ENCODE data around the gene AGRN.
"Not testable (repeated sequence)": the region's sequence is repeated elsewhere in the genome, so short reads cannot be mapped to it uniquely, and the experiment has no call there.

The AGRN gene

DNA sequence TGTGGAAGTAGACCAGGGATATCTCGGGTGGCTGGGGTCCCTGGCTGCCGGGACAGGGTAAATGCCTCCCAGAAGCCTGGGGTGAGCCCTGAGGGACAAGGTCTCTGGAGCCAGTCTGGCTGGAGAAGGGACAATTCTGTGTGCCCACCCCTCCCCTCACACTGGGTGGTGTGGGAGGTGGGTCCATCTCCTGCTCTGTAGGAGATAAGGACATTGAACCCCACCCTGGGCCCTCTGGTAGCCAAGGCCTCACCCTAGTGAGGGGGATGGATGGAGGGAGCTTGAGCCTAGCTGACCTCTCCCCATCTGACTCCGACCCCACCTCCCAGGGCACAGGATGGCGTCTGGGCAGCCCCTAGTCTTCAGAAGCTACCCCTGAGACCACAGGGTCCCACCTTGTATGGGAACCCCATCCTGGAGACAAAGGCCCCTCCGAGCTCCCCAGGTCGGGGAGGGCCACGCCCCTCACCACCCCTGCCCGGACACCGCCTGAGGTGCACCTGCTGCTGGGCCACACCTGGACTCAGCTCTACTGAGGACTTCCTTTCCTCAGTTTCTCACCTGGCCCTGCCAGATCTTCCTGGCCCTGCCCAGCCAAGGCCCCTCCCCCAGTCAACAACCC, 4.3 kb downstream of the AGRN start:
- peaks cover 16% of the 10 kb centered on the region for H3K36me3 ChIP-seq (ENCODE audit: insufficient read depth, low read length)
- H3K9ac ChIP-seq (ENCODE audit: low read depth, low read length) = no peak overlapping the region; the same call in 1 of the 2 replicates
- no peaks in the 10 kb centered on the region for H3K9me3 ChIP-seq (ENCODE audit: insufficient read depth, low read depth, low read length)
- 75% methylated on average over 9 of the region's 9 CpGs for WGBS
- H3K4me1 ChIP-seq (ENCODE audit: insufficient read depth, low read length) = peaks cover 35% of the 10 kb centered on the region
- H3K4me3 ChIP-seq (ENCODE audit: low read length) = no peak overlapping the region
- no peaks in the 10 kb centered on the region; the same call in 1 of the 2 replicates for H3K27me3 ChIP-seq (ENCODE audit: insufficient read depth, low read length)
- peak overlapping the region; percentile 58 for H3K27ac ChIP-seq (ENCODE audit: low read depth, low read length)

DNA sequence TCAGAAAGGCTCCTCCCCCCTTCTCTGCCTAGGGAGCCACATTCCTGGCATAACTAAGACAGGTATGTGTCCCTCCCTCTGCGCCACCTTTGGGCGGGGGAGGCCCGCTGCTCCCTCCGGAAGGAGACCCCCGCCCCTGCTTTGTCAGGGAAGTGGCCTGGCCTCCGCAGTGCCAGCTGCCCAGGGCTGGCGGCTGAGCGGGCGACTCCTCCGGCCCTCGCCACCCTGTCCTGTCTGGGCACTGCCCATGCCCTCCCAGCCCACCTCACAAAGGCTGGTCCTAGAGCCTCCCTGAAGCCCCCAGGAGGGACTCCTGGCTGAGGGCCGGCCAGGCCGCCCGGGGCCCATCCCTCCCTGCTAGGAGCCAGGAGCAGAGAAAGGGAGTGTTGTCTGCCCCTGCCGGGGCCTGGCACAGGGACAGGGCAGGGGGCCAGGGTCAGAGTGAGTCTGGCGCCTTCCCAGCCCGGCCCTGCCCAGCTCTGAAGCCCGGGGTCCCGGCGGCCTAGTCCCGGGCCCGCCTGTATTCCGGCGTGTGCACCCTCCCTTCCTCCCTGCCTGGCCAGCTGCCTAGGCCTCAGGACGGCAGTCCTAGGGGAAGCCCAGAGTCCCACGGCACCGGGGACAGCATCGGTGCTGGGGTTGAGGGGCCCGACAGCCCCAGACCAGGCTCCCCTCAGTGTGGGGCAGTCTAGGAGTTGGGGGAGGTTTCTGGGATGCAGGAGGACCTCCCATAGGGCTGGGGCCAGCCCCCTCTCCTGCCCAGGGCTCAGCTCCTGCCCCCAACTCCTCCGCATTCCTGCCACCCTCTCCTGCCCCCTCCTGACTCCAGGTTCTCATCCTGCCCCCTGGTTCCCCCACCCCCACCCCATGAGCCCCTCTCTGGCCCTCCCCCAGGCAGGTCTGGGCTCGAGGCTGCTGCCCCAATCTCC, 5.1 kb downstream of the AGRN start:
- Histone ChIP-seq H3K36me3 (ENCODE audit: insufficient read depth, low read length) (peaks cover 16% of the 10 kb centered on the region), H3K9me3 (ENCODE audit: insufficient read depth, low read depth, low read length) (no peaks in the 10 kb centered on the region), H3K4me3 (ENCODE audit: low read length) (no peak overlapping the region), H3K27me3 (ENCODE audit: insufficient read depth, low read length) (no peaks in the 10 kb centered on the region; the same call in 1 of the 2 replicates), H3K9ac (ENCODE audit: low read depth, low read length) (peak overlapping the region; percentile 31), H3K4me1 (ENCODE audit: insufficient read depth, low read length) (peaks cover 35% of the 10 kb centered on the region), H3K27ac (ENCODE audit: low read depth, low read length) (peak overlapping the region; percentile 63)
- WGBS = 49% methylated on average over 31 of the region's 31 CpGs

DNA sequence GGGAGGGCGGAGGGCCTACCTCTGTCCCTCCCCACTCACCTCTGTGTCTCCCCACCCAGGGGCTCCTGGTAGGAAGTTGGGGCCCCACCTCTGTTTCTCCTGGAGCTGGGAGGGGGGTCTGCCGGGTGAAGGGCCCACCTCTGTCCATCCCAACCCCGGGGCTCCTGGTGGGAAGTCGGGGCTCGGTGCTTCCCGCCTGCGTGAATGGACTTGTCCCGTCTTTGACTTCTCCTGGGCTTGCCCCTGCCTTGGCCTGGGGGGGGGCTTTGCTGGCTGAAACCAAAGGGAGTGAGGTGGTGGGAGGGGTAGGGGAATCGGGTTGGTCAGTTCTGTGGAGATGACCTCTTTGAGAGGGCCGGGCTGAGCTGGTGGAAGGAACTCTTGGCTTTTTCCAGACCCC, 5.8 kb downstream of the AGRN start:
- Histone ChIP-seq H3K27ac (ENCODE audit: low read depth, low read length) (no peak overlapping the region), H3K4me1 (ENCODE audit: insufficient read depth, low read length) (peaks cover 35% of the 10 kb centered on the region), H3K27me3 (ENCODE audit: insufficient read depth, low read length) (no peaks in the 10 kb centered on the region; the same call in 1 of the 2 replicates), H3K9ac (ENCODE audit: low read depth, low read length) (no peak overlapping the region), H3K4me3 (ENCODE audit: low read length) (no peak overlapping the region), H3K36me3 (ENCODE audit: insufficient read depth, low read length) (peaks cover 16% of the 10 kb centered on the region), H3K9me3 (ENCODE audit: insufficient read depth, low read depth, low read length) (no peaks in the 10 kb centered on the region)
- 94% methylated on average over 10 of the region's 10 CpGs for WGBS

DNA sequence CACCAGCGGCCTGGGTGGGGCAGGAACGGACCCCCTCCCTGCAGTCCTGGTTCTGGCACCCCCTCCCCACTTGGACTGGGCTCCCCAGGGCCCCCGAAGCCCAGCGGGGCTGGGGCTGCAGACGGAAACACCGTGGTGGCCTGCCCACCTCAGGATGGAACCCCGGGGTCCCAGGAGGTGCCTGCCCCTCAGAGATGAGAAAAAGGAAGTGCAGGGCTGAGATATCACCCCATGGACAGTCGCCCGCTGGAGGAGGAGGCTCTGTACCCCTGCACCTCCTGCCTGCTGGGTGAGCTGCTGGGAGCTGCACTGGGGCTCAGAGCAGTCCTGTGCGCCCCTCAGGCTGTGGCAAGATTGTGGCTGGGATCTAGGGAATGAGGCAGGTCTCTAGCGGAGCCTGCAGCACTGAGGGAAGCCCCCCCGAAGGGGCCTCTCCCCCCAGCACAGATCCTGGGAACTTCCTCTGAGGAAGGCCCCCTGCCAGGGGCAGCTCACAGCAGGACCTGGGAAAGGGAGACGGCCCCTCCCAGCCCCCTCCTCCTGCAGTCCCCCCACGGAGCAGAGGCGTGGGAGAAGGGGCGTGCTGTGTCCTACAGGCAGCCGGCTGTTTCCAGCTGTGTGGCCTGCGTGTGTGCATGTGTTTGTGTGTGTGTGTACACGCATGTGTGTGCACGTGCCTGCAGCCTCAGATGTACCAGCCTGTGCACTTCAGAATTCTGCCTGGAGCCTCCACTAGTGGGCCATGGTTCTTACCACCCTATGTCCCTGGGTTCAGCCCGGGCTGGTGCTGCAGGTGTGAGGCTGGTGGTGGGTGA, 6.9 kb downstream of the AGRN start:
- peaks cover 16% of the 10 kb centered on the region for H3K36me3 ChIP-seq (ENCODE audit: insufficient read depth, low read length)
- no peak overlapping the region for H3K9ac ChIP-seq (ENCODE audit: low read depth, low read length)

DNA sequence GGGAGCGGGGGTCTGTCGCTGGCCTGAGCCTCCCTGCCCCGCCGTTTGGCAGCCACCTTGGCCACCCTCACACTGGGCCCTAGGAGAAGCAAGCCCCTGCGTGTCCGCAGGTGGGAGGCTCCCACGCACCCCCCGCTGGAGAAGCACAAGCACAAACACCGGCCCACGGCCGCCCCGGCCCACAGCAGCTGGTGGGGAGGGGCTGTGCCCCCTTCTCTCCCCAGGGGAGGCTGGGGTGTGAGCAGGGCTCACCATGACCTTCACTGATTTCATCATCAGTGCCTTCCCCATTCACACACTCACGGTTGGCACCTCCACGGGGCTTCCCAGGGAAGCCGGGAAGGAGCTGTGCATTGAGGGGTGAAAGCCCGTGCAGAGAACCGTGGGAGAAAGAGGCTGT, 7.9 kb downstream of the AGRN start:
- no peak overlapping the region for H3K9ac ChIP-seq (ENCODE audit: low read depth, low read length)
- H3K36me3 ChIP-seq (ENCODE audit: insufficient read depth, low read length) = peaks cover 9% of the 10 kb centered on the region; the same call in 1 of the 2 replicates
- H3K27me3 ChIP-seq (ENCODE audit: insufficient read depth, low read length) = no peaks in the 10 kb centered on the region; the same call in 1 of the 2 replicates
- H3K4me3 ChIP-seq (ENCODE audit: low read length) = no peak overlapping the region
- 90% methylated on average over 16 of the region's 17 CpGs for WGBS
- H3K27ac ChIP-seq (ENCODE audit: low read depth, low read length) = no peak overlapping the region
- H3K4me1 ChIP-seq (ENCODE audit: insufficient read depth, low read length) = peaks cover 26% of the 10 kb centered on the region
- no peaks in the 10 kb centered on the region for H3K9me3 ChIP-seq (ENCODE audit: insufficient read depth, low read depth, low read length)

More for the DNA sequence above, 6.9 kb downstream of the AGRN start:
- H3K27me3 ChIP-seq (ENCODE audit: insufficient read depth, low read length) = no peaks in the 10 kb centered on the region; the same call in 1 of the 2 replicates
- peaks cover 31% of the 10 kb centered on the region for H3K4me1 ChIP-seq (ENCODE audit: insufficient read depth, low read length)
- no peak overlapping the region for H3K27ac ChIP-seq (ENCODE audit: low read depth, low read length)
- no peak overlapping the region for H3K4me3 ChIP-seq (ENCODE audit: low read length)
- no peaks in the 10 kb centered on the region for H3K9me3 ChIP-seq (ENCODE audit: insufficient read depth, low read depth, low read length)
- WGBS = 80% methylated on average over 21 of the region's 21 CpGs

DNA sequence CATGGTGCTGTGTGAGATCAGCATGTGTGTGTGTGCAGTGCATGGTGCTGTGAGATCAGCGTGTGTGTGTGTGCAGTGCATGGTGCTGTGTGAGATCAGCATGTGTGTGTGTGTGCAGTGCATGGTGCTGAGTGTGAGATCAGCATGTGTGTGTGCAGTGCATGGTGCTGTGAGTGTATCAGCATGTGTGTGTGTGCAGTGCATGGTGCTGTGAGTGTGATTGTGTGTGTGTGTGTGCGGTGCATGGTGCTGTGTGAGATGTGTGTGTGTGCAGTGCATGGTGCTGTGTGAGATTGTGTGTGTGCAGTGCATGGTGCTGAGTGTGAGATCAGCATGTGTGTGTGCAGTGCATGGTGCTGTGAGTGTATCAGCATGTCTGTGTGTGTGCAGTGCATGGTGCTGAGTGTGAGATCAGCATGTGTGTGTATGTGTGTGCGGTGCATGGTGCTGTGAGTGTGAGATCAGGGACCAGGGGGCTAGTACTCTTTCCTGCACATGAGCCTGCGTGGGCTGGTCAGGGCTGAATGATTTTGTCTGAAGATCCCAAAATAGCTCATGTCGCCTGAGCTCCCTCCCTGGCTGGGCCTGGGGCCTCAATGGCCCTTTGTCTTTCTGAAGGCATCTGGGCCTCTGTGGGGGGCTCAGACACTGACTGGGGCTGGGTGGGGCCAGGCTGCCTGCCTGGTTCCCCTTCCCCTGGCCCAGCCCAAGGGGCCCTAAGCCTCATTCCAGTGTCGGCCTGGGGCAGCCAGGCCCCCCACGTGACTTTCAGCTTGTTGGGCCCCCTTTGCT, 11.1 kb downstream of the AGRN start:
- peaks cover 15% of the 10 kb centered on the region for H3K27me3 ChIP-seq (ENCODE audit: insufficient read depth, low read length)
- H3K9me3 ChIP-seq (ENCODE audit: insufficient read depth, low read depth, low read length); H3K4me1 ChIP-seq (ENCODE audit: insufficient read depth, low read length); H3K9ac ChIP-seq (ENCODE audit: low read depth, low read length); H3K27ac ChIP-seq (ENCODE audit: low read depth, low read length); H3K4me3 ChIP-seq (ENCODE audit: low read length): not testable (repeated sequence)
- WGBS = 71% methylated on average over 7 of the region's 7 CpGs
- peaks cover 13% of the 10 kb centered on the region for H3K36me3 ChIP-seq (ENCODE audit: insufficient read depth, low read length)

DNA sequence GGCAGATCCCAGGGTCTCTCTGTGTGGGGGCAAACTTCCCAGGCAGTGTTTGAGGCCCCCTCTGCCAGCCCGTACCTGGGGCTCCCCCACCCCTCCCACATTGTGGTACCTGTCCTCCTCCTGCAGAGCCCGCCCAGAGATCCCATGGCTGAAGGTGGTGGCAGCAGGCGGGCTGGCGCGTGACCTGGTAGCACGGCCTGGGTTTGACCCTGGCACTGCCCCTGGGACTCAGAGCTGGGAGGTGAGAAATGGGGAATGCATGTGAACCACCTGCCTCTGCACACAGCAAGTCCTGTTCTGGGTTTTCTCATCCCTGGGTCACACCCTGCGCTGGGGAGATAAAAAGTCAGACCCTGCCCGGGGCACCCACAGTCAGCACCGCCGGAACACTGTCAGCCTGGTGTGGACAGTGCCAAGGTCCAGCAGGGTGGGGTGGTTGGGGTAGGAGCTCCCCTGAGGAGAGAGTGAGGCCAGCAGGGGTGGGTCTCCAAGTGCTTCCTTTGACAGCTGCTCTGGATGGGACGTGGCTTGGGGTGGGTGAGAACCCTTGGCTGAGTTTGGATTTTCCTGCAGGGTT, 11.8 kb downstream of the AGRN start:
- H3K9ac ChIP-seq (ENCODE audit: low read depth, low read length) = no peak overlapping the region
- no peaks in the 10 kb centered on the region for H3K9me3 ChIP-seq (ENCODE audit: insufficient read depth, low read depth, low read length)

DNA sequence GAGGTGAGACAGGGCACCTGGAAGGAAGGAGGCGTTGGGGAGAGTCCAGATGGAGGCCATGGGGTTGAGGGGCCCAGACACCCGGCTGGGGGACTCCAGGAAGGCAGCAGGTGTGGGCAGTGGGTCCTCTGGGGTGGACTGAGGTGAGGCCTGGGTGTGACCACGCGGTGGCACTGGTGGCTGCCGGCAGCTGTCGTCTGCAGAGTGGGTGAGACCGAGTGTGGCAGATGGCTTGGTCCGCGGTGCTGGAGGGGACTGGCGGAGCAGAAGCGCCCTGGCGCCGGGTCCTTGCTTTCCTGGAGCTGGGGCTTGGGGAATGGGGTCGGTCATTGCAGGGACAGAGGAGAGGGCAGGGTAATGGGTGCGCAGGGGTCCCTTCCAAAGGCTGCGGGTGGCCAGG, 12.5 kb downstream of the AGRN start:
- no peak overlapping the region for H3K27ac ChIP-seq (ENCODE audit: low read depth, low read length)
- WGBS = 50% methylated on average over 16 of the region's 16 CpGs
- peak overlapping the region; percentile 35 for H3K4me3 ChIP-seq (ENCODE audit: low read length)
- no peak overlapping the region for H3K9ac ChIP-seq (ENCODE audit: low read depth, low read length)
- H3K4me1 ChIP-seq (ENCODE audit: insufficient read depth, low read length) = 0 out of 2 replicates have a peak, but pooled peaks cover 3% of the 10 kb centered on the region
- H3K9me3 ChIP-seq (ENCODE audit: insufficient read depth, low read depth, low read length) = no peaks in the 10 kb centered on the region
- H3K27me3 ChIP-seq (ENCODE audit: insufficient read depth, low read length) = peaks cover 15% of the 10 kb centered on the region
- peaks cover 16% of the 10 kb centered on the region for H3K36me3 ChIP-seq (ENCODE audit: insufficient read depth, low read length)

More for the DNA sequence above, 11.8 kb downstream of the AGRN start:
- WGBS = 91% methylated on average over 11 of the region's 11 CpGs
- Histone ChIP-seq H3K36me3 (ENCODE audit: insufficient read depth, low read length) (peaks cover 16% of the 10 kb centered on the region), H3K27me3 (ENCODE audit: insufficient read depth, low read length) (peaks cover 15% of the 10 kb centered on the region), H3K4me3 (ENCODE audit: low read length) (no peak overlapping the region), H3K4me1 (ENCODE audit: insufficient read depth, low read length) (0 out of 2 replicates have a peak, but pooled peaks cover 3% of the 10 kb centered on the region), H3K27ac (ENCODE audit: low read depth, low read length) (no peak overlapping the region)

DNA sequence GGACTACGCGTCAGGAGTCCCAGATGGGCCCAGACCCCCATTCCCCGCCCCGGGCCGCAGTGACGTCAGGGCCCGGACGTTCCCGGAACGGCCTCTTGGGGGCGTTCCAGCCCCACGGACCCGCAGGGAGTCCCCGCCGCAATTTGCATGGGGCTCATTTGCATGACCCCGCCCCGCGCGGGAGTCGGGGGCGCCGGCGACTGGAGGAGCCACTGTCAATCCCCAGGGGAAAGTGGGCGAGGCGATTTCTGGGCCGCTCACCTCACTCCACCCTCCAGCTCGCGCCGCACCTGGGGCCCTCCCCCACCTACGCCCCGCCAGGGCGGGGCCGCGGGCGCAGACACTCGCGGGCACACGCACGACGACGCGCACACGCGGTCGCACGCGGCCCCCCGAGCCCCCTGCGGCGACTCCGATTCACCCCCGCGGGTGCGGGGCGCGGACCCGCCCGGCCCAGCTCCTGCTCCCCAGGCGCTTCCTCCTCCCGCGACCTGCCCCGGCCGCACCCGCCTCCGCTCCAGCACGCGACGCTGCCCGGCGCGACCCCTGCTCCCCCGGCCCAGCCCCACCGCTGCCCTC, 13.2 kb downstream of the AGRN start:
- Histone ChIP-seq H3K4me3 (ENCODE audit: low read length) (peak overlapping the region; percentile 63), H3K27ac (ENCODE audit: low read depth, low read length) (no peak overlapping the region), H3K4me1 (ENCODE audit: insufficient read depth, low read length) (0 out of 2 replicates have a peak, but pooled peaks cover 3% of the 10 kb centered on the region), H3K36me3 (ENCODE audit: insufficient read depth, low read length) (peaks cover 13% of the 10 kb centered on the region), H3K27me3 (ENCODE audit: insufficient read depth, low read length) (peaks cover 22% of the 10 kb centered on the region), H3K9ac (ENCODE audit: low read depth, low read length) (no peak overlapping the region), H3K9me3 (ENCODE audit: insufficient read depth, low read depth, low read length) (no peaks in the 10 kb centered on the region)
- under 1% methylated on average over 73 of the region's 73 CpGs for WGBS
